Measurements from ENCODE around the gene CHIT1. TPM values are rescaled to one million over a fixed set of nuclear protein-coding genes. Genes with fewer than 3 reads are reported as not detected.

The CHIT1 gene
- total and polyA plus RNA-seq, 4 donors = 0.56 to 16.4 (median 1.7) TPM

- WGBS, 2 donors = 73 to 88% methylated on average over 5 of the region's 5 CpGs
- no peak for DNase-seq
- intact Hi-C loops (cut with DNase I) = no loop called here
- no peaks in the 10 kb centered on the region for H3K36me3 ChIP-seq (ENCODE audit: control insufficient read depth in 1 of 2, insufficient read depth in 2 of 2, low read length in 1 of 2)
- no peaks in the 10 kb centered on the region for H3K9me3 ChIP-seq (ENCODE audit: control insufficient read depth, low read length)
- H3K27me3 ChIP-seq (ENCODE audit: control insufficient read depth in 1 of 2, insufficient read depth in 2 of 2, low read length in 1 of 2) = no peaks in the 10 kb centered on the region
- H3K27ac ChIP-seq (ENCODE audit: low read depth in 1 of 2, low read length in 2 of 2) = no peak overlapping the region
- ATAC-seq (ENCODE audit: low FRiP score) = no peak
- H3K4me1 ChIP-seq (ENCODE audit: control insufficient read depth in 1 of 2, insufficient read depth in 2 of 2, low read length in 2 of 2) = no peaks in the 10 kb centered on the region
- no peak overlapping the region for H3K4me3 ChIP-seq (ENCODE audit: low read length in 2 of 2)
Measured at GRCh38 chr1:203206129-203206687, 23.3 kb downstream of the CHIT1 start.

- Histone ChIP-seq H3K27me3 (ENCODE audit: control insufficient read depth in 1 of 2, insufficient read depth in 2 of 2, low read length in 1 of 2) (peaks cover 0 to 2% of the 10 kb centered on the region in 2 donors), H3K36me3 (ENCODE audit: control insufficient read depth in 1 of 2, insufficient read depth in 2 of 2, low read length in 1 of 2) (no peaks in the 10 kb centered on the region), H3K9me3 (ENCODE audit: control insufficient read depth, low read length) (no peaks in the 10 kb centered on the region), H3K27ac (ENCODE audit: low read depth in 1 of 2, low read length in 2 of 2) (no peak overlapping the region), H3K4me3 (ENCODE audit: low read length in 2 of 2) (no peak overlapping the region), H3K4me1 (ENCODE audit: control insufficient read depth in 1 of 2, insufficient read depth in 2 of 2, low read length in 2 of 2) (no peaks in the 10 kb centered on the region)
- ATAC-seq (ENCODE audit: low FRiP score) (no peak), DNase-seq (no peak)
- intact Hi-C loops (cut with DNase I) = no loop called here
- WGBS, 2 donors = 90 to 93% methylated on average over 2 of the region's 2 CpGs
Measured at GRCh38 chr1:203204756-203205155, 24.7 kb downstream of the CHIT1 start.

GRCh38 chr1:203202431-203203245, 26.8 kb downstream of the CHIT1 start:
- Histone ChIP-seq H3K4me3 (ENCODE audit: low read length in 2 of 2) (no peak overlapping the region), H3K27me3 (ENCODE audit: control insufficient read depth in 1 of 2, insufficient read depth in 2 of 2, low read length in 1 of 2) (peaks cover 0 to 2% of the 10 kb centered on the region in 2 donors), H3K36me3 (ENCODE audit: control insufficient read depth in 1 of 2, insufficient read depth in 2 of 2, low read length in 1 of 2) (no peaks in the 10 kb centered on the region), H3K9me3 (ENCODE audit: control insufficient read depth, low read length) (no peaks in the 10 kb centered on the region), H3K4me1 (ENCODE audit: control insufficient read depth in 1 of 2, insufficient read depth in 2 of 2, low read length in 2 of 2) (no peaks in the 10 kb centered on the region), H3K27ac (ENCODE audit: low read depth in 1 of 2, low read length in 2 of 2) (no peak overlapping the region)
- 87 to 91% methylated on average over 15 of the region's 15 CpGs for WGBS, 2 donors
- intact Hi-C loops (cut with DNase I) = no loop called here
- DNase-seq (peak; percentile 71 to 78), ATAC-seq (ENCODE audit: low FRiP score) (peak; percentile 72)

- no peak overlapping the region for H3K4me3 ChIP-seq (ENCODE audit: low read length in 2 of 2)
- DNase-seq (no peak), ATAC-seq (ENCODE audit: low FRiP score) (no peak)
- no peak overlapping the region for H3K27ac ChIP-seq (ENCODE audit: low read depth in 1 of 2, low read length in 2 of 2)
- intact Hi-C loops (cut with DNase I) = no loop called here
- H3K4me1 ChIP-seq (ENCODE audit: control insufficient read depth in 1 of 2, insufficient read depth in 2 of 2, low read length in 2 of 2) = no peaks in the 10 kb centered on the region
- no peaks in the 10 kb centered on the region for H3K9me3 ChIP-seq (ENCODE audit: control insufficient read depth, low read length)
- peaks cover 0 to 2% of the 10 kb centered on the region in 2 donors for H3K27me3 ChIP-seq (ENCODE audit: control insufficient read depth in 1 of 2, insufficient read depth in 2 of 2, low read length in 1 of 2)
- WGBS, 2 donors = 88 to 97% methylated on average over 10 of the region's 10 CpGs
- H3K36me3 ChIP-seq (ENCODE audit: control insufficient read depth in 1 of 2, insufficient read depth in 2 of 2, low read length in 1 of 2) = no peaks in the 10 kb centered on the region
Measured at GRCh38 chr1:203201516-203202205, 27.8 kb downstream of the CHIT1 start.

- no peak overlapping the region for H3K27ac ChIP-seq (ENCODE audit: low read depth in 1 of 2, low read length in 2 of 2)
- ATAC-seq (ENCODE audit: low FRiP score) (no peak), DNase-seq (no peak)
- H3K4me1 ChIP-seq (ENCODE audit: control insufficient read depth in 1 of 2, insufficient read depth in 2 of 2, low read length in 2 of 2) = no peaks in the 10 kb centered on the region
- H3K36me3 ChIP-seq (ENCODE audit: control insufficient read depth in 1 of 2, insufficient read depth in 2 of 2, low read length in 1 of 2) = no peaks in the 10 kb centered on the region
- H3K9me3 ChIP-seq (ENCODE audit: control insufficient read depth, low read length) = no peaks in the 10 kb centered on the region
- no peak overlapping the region for H3K4me3 ChIP-seq (ENCODE audit: low read length in 2 of 2)
- WGBS, 2 donors = 67 to 78% methylated on average over 1 of the region's 1 CpG
- intact Hi-C loops (cut with DNase I) = no loop called here
- H3K27me3 ChIP-seq (ENCODE audit: control insufficient read depth in 1 of 2, insufficient read depth in 2 of 2, low read length in 1 of 2) = peaks cover 0 to 2% of the 10 kb centered on the region in 2 donors
Measured at GRCh38 chr1:203200916-203201315, 28.6 kb downstream of the CHIT1 start.

- Histone ChIP-seq H3K36me3 (ENCODE audit: control insufficient read depth in 1 of 2, insufficient read depth in 2 of 2, low read length in 1 of 2) (no peaks in the 10 kb centered on the region), H3K4me1 (ENCODE audit: control insufficient read depth in 1 of 2, insufficient read depth in 2 of 2, low read length in 2 of 2) (no peaks in the 10 kb centered on the region), H3K4me3 (ENCODE audit: low read length in 2 of 2) (no peak overlapping the region), H3K9me3 (ENCODE audit: control insufficient read depth, low read length) (no peaks in the 10 kb centered on the region), H3K27me3 (ENCODE audit: control insufficient read depth in 1 of 2, insufficient read depth in 2 of 2, low read length in 1 of 2) (peaks cover 0 to 2% of the 10 kb centered on the region in 2 donors), H3K27ac (ENCODE audit: low read depth in 1 of 2, low read length in 2 of 2) (no peak overlapping the region)
- intact Hi-C loops (cut with DNase I) = no loop called here
- ATAC-seq (ENCODE audit: low FRiP score) (peak; percentile 51), DNase-seq (peak; percentile 70 to 76)
- WGBS, 2 donors = 7 to 20% methylated on average over 8 of the region's 8 CpGs
Measured at GRCh38 chr1:203199816-203200571, 29.5 kb downstream of the CHIT1 start.

GRCh38 chr1:203199481-203199815, 30.0 kb downstream of the CHIT1 start:
- intact Hi-C loops (cut with DNase I) = no loop called here
- Histone ChIP-seq H3K27ac (ENCODE audit: low read depth in 1 of 2, low read length in 2 of 2) (no peak overlapping the region), H3K27me3 (ENCODE audit: control insufficient read depth in 1 of 2, insufficient read depth in 2 of 2, low read length in 1 of 2) (peaks cover 0 to 2% of the 10 kb centered on the region in 2 donors), H3K4me3 (ENCODE audit: low read length in 2 of 2) (no peak overlapping the region), H3K4me1 (ENCODE audit: control insufficient read depth in 1 of 2, insufficient read depth in 2 of 2, low read length in 2 of 2) (no peaks in the 10 kb centered on the region), H3K36me3 (ENCODE audit: control insufficient read depth in 1 of 2, insufficient read depth in 2 of 2, low read length in 1 of 2) (no peaks in the 10 kb centered on the region), H3K9me3 (ENCODE audit: control insufficient read depth, low read length) (no peaks in the 10 kb centered on the region)
- ATAC-seq (ENCODE audit: low FRiP score) (no peak), DNase-seq (peak in 1 of 2 donors; percentile 42)
- WGBS, 2 donors = 82 to 84% methylated on average over 6 of the region's 6 CpGs

- no peak overlapping the region for H3K4me3 ChIP-seq (ENCODE audit: low read length in 2 of 2)
- 86 to 95% methylated on average over 3 of the region's 3 CpGs for WGBS, 2 donors
- DNase-seq (no peak), ATAC-seq (ENCODE audit: low FRiP score) (no peak)
- H3K27me3 ChIP-seq (ENCODE audit: control insufficient read depth in 1 of 2, insufficient read depth in 2 of 2, low read length in 1 of 2) = peaks cover 0 to 2% of the 10 kb centered on the region in 2 donors
- intact Hi-C loops (cut with DNase I) = no loop called here
- H3K27ac ChIP-seq (ENCODE audit: low read depth in 1 of 2, low read length in 2 of 2) = no peak overlapping the region
- H3K36me3 ChIP-seq (ENCODE audit: control insufficient read depth in 1 of 2, insufficient read depth in 2 of 2, low read length in 1 of 2) = no peaks in the 10 kb centered on the region
- H3K4me1 ChIP-seq (ENCODE audit: control insufficient read depth in 1 of 2, insufficient read depth in 2 of 2, low read length in 2 of 2) = no peaks in the 10 kb centered on the region
- no peaks in the 10 kb centered on the region for H3K9me3 ChIP-seq (ENCODE audit: control insufficient read depth, low read length)
Measured at GRCh38 chr1:203199002-203199401, 30.5 kb downstream of the CHIT1 start.

Measured in aorta (tissue), 5 donors.